Measurements from ENCODE around the gene NKD1. TPM values are rescaled to one million over a fixed set of nuclear protein-coding genes. Genes with fewer than 3 reads are reported as not detected.

Gene NKD1
- total RNA-seq, 1 experiment from 2014 or later, result 11.4 TPM

- Histone ChIP-seq H3K27ac (ENCODE audit: low read depth, low read length) (no peak overlapping the region), H3K36me3 (ENCODE audit: control insufficient read depth in 1 of 2, insufficient read depth in 2 of 2, low read length in 2 of 2) (no peaks in the 10 kb centered on the region), H3K9me3 (ENCODE audit: control insufficient read depth in 1 of 2, insufficient read depth in 1 of 2, low read depth in 1 of 2, low read length in 2 of 2) (no peaks in the 10 kb centered on the region), H4K20me1 (ENCODE audit: insufficient read depth) (no peaks in the 10 kb centered on the region), H3K79me2 (ENCODE audit: insufficient read depth, low read length) (no peaks in the 10 kb centered on the region), H3K9me2 (ENCODE audit: insufficient read depth) (no peaks in the 10 kb centered on the region), H3K27me3 (ENCODE audit: insufficient read depth, low read length) (no peaks in the 10 kb centered on the region), H2AFZ (ENCODE audit: low read depth, low read length, poor library complexity, severe bottlenecking) (no peak overlapping the region), H3K4me1 (ENCODE audit: control insufficient read depth in 1 of 2, insufficient read depth in 2 of 2, low read length in 2 of 2) (no peaks in the 10 kb centered on the region), H3K4me3 (replicated peaks in 1 of 2; ENCODE audit: low read depth in 1 of 2, low read length in 2 of 2) (no peak overlapping the region), H3K9ac (ENCODE audit: low read length) (no peak overlapping the region), H3K4me2 (ENCODE audit: low read length) (no peak overlapping the region)
- intact Hi-C loops (cut with micrococcal nuclease), result no loop called here
- no TSS peak for BruUV-seq (replicated peaks)
- ChIA-PET POLR2A (no interaction called here), CTCF (interaction anchor here (0.9 kb wide), 1 partner anchor 22 kb away, joined by 3 read pairs; no protein-coding TSS in a partner anchor), RAD21 (ENCODE audit: low non-redundant PET in 1 of 2, low total read pairs in 2 of 2, uncharacterized antibody in 2 of 2, unreplicated experiment in 2 of 2) (no interaction called here)
- DNase-seq (ENCODE audit: low read depth, low spot score), result no peak
- no peak for ATAC-seq
- TF ChIP-seq ZNF274 (IDR thresholded peaks at IDR 0.05; ENCODE audit: low read depth, low read length), result no peak
- TF ChIP-seq MAX (IDR thresholded peaks at IDR 0.05), result no peak
- TF ChIP-seq POLR2A (IDR thresholded peaks at IDR 0.05; ENCODE audit: borderline replicate concordance, extremely low read depth, insufficient read depth, insufficient read length), result no peak
- TF ChIP-seq, protein P1, sequence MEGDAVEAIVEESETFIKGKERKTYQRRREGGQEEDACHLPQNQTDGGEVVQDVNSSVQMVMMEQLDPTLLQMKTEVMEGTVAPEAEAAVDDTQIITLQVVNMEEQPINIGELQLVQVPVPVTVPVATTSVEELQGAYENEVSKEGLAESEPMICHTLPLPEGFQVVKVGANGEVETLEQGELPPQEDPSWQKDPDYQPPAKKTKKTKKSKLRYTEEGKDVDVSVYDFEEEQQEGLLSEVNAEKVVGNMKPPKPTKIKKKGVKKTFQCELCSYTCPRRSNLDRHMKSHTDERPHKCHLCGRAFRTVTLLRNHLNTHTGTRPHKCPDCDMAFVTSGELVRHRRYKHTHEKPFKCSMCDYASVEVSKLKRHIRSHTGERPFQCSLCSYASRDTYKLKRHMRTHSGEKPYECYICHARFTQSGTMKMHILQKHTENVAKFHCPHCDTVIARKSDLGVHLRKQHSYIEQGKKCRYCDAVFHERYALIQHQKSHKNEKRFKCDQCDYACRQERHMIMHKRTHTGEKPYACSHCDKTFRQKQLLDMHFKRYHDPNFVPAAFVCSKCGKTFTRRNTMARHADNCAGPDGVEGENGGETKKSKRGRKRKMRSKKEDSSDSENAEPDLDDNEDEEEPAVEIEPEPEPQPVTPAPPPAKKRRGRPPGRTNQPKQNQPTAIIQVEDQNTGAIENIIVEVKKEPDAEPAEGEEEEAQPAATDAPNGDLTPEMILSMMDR (IDR thresholded peaks at IDR 0.05 in 2 of 3, conservative IDR thresholded peaks at IDR 0.05 in 1 of 3; ENCODE audit: borderline replicate concordance in 1 of 3, insufficient read depth in 1 of 3, low read depth in 2 of 3, low read length in 2 of 3), result no peak
- TF ChIP-seq FOSL1 (IDR thresholded peaks at IDR 0.05; ENCODE audit: low read depth), result no peak
- no peak for TF ChIP-seq CBX3 (IDR thresholded peaks at IDR 0.05; ENCODE audit: low read depth)
- TF ChIP-seq REST (IDR thresholded peaks at IDR 0.05; ENCODE audit: low read depth), result no peak
- no peak for TF ChIP-seq RAD21 (IDR thresholded peaks at IDR 0.05; ENCODE audit: low read depth)
- TF ChIP-seq SP1 (IDR thresholded peaks at IDR 0.05; ENCODE audit: low read depth), result no peak
- TF ChIP-seq SIN3A (IDR thresholded peaks at IDR 0.05; ENCODE audit: low read depth), result no peak
- no peak for TF ChIP-seq ATF3 (IDR thresholded peaks at IDR 0.05)
- no peak for TF ChIP-seq ZBTB33 (IDR thresholded peaks at IDR 0.05; ENCODE audit: extremely low read depth, insufficient replicate concordance, low read length)
- no peak for TF ChIP-seq EZH2phosphoT487 (IDR thresholded peaks at IDR 0.05; ENCODE audit: borderline replicate concordance)
- no peak for TF ChIP-seq ZFX (IDR thresholded peaks at IDR 0.05)
Observed at GRCh38 chr16:50643192-50643591, 95.0 kb downstream of the NKD1 start.
